Epidermal melanocyte (primary cell): Measurements from ENCODE around the gene LZTFL1.
"Not testable (repeated sequence)": the region's sequence is repeated elsewhere in the genome, so short reads cannot be mapped to it uniquely, and the experiment has no call there.

Experiments
- DNase-seq: peaks from one replicate; pipeline ENCODE4 v3.0.0; 2011; ENCODE audit warnings: low spot score; ENCODE audit not compliant: insufficient read length

LZTFL1 gene

DNA sequence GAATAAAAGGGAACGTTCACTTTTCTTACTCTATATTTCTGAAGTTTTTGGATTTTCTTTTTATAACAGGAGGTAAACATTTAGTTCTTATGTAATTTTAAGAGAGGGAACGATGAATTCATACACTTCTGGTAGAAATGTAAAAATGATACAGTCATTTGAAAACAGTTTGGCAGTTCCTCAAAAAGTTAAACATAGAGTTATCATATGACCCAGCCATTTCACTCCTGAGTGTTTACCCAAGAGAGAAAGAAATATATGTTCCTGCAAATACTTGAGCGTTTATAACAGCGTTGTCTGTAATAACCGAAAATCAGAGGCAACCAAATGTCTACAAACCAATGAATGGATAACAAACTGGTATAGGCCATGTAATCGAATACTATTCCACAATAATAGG lies 23.6 kb upstream of the LZTFL1 start:
- no peak for DNase-seq

DNA sequence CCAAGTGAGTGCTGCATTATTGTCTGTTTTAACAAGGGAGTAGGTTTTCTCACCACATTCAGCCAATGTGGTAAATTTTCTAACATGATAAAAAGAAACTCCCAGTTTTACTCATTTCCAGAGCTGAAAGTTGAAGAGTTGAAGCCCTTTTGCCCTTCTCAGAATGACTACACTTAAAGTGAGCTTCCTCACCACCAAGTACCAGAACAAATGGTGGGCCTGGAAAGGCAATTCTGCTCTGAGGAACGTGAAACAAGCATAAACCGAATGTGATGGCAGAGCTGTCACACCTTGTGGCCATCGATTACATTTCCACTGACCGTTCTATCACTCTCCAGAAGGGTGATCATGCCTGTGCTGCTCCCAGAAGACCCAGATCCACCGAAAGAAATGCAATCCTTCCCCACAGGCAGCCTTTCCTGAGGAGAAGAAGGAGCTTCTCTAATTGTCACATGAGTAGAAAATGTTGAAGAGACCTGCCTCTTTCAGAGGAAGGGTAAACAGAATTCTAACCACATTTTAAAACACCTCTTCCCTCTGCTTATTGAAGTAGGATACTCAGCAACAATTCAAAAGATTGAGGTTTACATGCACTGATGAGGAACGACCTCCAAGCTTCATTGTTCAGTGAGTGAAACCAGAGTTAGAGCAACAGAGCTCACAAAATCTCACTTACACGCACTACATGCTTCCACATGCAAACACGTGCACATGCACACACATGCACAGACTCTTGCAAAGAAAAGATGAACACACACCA lies 23.0 kb upstream of the LZTFL1 start:
- DNase-seq: no peak

DNA sequence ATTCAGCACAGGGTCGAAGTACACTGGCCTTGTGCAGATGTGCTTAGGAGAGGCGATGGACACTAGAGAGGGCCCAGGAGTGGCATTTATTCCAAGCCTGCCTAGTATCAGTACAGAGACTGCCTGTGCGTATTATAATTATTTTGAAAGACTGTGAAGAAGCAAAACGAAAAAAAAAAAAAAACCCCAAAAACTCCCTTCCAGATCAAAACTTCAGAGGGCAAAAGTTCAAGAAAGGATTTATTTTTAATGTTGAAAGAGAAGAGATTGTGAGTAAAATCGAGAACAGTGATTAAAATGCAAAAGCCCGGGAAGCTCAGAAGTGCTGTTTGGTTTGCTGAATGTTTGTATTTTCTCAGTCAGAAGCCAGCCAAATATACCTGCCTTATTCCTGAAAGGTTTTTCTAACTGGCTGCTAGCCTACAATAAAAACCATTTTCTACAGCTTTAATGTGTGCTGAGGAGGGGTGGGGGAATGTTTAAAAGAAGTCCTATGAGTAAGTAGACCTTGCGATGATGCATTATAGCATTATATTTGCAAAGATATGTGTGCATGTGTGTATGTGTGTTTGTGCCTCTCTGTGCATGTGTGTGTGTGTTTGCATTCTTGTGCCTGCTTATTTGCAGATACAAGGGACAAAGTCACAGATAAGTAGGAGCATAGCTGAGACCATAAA lies 19.3 kb upstream of the LZTFL1 start:
- no peak for DNase-seq

DNA sequence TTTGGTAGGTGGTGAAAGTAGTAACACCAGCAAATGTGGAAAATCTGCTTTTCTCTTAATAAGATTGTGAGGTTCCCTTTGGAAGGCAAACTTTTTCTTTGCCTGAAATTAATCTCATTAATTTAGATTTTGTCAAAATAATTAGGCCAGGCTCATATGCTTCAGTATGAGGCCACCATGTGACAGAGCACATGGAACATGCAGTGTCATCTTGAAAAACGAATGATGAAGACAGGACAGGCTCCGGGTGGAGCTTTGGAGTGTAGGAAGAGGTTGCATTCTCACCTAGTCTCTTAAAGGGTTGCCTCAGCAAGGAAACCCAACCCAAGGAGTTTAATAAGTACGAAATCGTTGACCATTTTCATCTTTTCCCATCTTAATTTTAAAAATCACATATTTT lies 18.6 kb upstream of the LZTFL1 start:
- DNase-seq: no peak

DNA sequence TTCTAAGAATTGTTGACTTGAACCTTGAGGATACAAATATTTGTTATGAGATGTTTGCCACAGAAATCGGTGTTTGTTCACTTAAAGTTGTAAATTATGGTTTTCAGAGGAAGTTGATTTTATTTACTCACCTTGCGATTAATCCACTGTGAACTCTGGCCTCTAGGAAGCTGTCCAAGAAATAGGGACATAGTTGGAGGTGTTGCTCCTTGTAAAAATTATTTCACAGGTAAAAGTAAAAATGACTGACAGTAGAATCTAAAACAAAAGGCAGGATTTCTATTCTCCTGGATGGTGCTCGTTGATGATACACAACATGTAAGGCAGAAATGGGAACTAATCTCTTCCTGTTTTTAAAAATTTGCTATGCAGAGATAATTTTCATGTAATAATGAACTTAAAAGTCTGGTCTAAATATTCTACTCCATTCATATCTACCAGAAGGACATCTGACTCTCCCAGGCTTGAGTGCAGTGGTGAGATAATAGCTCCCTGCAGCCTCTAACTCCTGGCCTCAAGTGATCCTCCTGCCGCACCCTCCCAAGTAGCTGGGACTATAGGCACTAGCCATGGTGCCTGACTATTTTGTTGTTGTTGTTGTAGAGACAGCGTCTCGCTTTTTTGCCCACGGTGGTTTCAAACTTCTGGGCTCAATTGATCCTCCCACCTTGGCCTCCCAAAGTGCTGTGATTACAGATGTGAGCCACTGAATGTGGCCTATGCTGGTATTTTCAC lies 17.1 kb upstream of the LZTFL1 start:
- DNase-seq: no peak

DNA sequence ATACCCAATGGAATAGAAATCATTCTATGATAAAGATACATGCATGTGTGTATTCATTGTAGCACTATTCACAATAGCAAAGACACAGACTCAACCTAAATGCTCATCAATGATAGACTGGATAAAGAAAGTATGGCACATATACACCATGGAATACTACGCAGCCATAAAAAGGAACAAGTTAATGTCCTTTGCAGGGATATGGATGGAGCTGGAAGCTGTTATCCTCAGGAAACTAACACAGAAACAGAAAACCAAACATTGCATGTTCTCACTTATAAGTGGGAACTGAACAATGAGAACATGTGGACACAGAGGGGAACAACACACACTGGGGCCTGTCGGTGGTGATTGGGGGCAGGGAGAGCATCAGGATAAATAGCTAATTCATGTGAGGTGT lies 15.1 kb upstream of the LZTFL1 start:
- DNase-seq: not testable (repeated sequence)

DNA sequence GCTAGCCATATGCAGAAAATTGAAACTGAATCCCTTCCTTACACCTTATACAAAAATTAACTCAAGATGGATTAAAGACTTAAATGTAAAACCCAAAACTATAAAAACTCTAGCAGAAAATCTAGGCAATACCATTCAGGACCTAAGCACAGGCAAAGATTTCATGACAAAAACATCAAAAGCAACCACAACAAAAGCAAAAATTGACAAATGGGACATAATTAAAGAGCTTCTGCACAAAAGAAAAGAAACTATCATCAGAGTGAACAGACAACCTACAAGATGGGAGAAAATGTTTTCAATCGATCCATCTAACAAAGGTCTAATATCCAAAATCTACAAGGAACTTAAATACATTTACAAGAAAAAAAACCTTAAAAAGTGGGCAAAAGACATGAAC lies 14.4 kb upstream of the LZTFL1 start:
- not testable (repeated sequence) for DNase-seq

DNA sequence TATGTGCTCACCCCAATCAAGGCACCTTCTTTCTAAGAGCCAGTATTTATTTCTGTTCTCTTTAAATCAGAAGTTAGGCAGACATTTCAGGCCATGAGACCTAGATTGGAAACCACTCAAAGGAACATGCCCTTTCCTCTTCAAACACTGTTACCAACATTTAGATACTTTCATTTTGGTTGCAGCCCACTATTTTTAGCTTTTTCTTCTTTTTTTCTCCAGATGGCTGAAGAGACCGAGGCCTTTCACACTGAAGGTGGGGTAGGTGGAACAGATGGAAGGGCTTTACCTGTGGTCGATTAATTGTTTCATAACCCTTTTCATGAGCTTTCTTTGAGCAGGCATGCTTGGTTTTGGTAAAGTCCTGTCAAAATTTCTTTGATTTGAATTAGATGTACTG lies 10.9 kb upstream of the LZTFL1 start:
- DNase-seq: no peak

DNA sequence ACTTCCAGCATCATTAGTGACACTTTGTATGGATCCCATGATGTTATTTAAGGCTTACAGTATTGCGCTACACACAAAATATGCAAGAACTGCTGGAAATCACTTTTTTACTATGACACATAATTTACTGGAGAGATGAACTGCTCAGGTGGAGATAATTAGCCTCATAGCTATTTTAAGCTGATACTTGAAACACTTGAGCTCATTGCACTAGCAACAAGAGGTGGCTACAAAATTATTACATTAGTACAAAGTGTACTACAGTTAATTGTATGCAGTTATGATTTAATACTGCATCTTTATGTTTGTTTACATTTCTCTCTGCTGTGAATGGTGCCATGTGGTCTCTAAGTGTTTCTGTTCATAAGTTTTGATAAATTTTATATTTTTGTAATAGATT lies 6.5 kb upstream of the LZTFL1 start:
- no peak for DNase-seq

DNA sequence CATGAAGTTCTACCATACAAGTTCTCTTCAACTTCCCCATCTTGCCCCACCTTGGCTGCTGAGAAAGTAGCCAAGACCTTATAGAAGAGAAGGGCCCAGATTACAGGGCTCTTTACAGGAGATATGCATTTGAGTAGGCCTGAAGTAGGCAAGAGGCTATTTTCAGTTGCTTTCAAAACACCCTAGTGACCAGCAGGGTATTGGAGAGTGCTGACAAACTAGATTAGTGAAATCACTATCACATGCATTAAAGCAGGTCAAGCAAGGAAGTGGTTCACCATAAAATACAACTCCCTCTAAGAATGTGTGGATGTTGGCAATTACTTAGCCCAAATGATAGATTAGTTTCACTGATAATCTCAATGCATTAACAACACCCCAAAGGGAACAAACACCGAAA lies 2.7 kb upstream of the LZTFL1 start:
- no peak for DNase-seq

DNA sequence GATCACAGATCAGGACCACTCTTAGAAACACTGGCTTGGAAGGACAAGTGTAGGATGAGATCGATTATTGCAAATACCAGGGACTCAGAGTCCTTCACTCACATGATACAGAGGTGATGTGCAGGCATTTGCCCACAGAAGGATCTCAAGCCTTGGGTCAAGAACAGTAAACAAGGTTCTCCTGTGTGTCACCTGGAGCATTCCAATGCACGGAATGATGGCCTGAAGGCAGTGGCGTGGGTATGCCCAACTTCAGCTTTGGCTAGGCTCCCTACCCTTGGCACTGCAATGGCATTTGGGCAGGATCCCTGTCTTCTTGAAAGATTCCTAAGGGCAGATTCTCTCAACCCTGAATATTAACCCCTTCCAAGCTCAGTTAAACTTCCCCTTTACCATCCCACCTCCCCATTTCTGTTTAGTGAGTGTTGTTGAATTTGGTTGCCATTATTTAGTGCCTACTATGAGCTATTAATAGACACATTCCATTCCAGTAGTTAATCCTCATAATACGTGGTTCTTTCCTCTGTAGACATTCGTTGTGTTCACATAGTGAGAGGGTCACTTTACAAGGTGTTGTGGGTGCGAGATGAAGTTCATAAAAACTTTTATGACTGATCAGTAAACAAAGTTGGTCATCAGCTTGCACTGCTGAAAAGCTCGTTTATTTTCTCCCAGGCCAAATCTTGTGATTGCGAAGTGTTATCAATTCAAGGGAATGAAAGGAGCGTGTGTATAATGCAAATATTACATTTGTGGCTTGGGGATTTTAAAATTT lies 1.1 kb upstream of the LZTFL1 start:
- no peak for DNase-seq

DNA sequence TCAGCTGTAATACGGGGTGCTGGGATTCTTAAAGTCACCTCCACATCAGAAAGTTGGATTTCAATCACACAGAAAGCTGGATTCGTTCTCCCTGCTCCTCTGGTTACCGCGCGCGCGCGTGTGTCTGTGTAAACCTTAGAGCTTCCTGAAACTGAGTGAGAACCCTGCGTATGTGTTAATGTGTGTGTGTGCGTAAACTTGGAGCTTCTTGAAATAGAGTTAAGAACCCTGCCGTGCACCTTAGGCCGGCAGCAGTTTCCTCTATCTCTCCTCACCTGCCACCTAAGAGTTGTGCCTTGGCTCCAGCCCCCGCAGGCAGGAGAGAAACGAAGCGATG lies 531 bp downstream of the LZTFL1 start:
- no peak for DNase-seq

DNA sequence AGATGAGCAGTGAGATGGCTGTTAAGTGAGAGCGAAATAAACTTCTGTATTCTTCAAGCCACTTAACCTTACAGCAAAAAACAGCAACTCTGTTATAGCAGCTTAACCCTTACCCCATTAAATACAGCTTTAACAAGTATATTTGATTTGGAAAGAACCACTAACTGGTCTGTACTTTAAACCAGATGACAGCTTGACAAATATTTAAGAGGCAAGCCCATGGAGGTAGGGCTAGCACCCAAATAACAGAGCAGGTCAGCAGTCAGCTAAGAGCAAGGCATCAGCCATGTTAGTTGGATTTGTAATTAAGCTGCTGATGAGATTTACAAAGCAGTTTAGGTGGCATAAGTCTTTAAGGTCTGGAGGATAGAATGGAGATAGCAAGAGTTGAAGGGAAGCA lies 3.5 kb downstream of the LZTFL1 start:
- no peak for DNase-seq

DNA sequence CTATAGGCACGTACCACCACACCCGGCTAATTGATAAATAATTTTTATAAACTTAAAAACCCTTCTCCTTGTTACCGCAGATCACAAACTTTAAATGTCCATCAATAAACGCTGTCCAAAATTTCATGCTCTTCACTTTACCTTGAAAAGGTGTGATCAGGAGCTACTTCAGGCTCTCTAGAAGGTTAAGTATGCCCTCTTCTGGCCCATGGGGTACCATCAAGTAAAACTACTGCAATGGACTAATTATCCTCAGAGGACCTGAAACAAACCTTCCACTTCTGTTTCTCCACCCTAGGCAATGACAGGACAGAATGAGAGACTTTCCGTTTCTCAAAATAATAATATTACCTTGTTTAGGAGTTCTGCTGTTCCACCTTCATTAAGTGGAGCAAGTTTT lies 9.2 kb downstream of the LZTFL1 start:
- no peak for DNase-seq

DNA sequence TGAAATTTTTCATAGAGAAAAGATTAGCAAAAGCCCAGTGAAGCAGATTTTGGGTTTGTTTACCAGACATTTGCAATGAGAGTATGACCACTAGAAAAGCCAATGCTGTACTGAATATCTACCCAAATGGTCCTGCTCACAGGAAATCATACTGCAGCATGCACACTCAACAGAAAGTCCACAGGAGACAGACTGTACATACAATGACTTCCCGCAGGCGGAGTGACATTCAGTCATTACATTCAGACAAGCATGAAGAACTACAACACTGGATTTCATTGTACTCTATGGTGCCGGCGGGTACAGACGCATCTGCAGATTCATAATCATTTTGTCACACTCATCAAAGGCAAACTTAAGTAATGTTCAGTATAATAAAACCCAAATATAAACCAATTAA lies 11.8 kb downstream of the LZTFL1 start:
- DNase-seq: no peak

DNA sequence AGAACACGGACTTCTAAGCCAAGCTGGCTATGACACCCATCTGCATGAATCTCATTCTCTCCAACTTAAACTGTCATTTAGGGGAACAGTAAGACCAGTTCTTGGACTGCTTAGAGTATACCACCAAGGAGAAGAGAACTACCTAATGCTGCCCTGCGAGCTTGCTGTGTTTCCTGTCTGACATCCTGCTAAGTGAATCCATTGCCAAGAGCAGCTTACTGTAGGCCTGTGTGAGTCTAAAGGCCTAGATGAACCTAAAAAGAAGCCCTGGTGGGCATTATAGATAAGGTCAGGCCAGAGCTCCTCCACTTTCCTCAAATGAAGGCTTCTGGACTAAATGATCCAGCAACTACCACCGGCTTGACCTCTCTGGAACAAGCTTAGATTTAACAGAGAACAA lies 15.0 kb downstream of the LZTFL1 start:
- DNase-seq: no peak

DNA sequence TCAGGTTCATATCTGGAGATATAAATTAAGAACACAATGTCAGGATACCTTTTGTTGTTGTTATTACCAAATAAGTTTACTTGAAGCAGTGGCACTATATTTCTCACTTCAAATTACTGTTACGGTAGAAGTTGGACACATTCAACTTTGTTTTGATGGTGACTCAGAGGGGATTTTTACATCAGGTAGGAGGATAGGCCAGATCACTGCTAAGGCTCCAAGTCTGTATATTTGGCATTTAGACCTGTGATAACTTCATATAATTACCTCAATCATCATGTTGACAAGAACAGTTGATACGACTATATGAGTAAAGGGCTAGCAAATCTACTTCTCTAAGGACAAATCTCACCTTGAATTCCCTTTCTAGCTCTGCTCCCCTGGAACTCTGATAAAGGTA lies 15.6 kb downstream of the LZTFL1 start:
- DNase-seq: no peak

DNA sequence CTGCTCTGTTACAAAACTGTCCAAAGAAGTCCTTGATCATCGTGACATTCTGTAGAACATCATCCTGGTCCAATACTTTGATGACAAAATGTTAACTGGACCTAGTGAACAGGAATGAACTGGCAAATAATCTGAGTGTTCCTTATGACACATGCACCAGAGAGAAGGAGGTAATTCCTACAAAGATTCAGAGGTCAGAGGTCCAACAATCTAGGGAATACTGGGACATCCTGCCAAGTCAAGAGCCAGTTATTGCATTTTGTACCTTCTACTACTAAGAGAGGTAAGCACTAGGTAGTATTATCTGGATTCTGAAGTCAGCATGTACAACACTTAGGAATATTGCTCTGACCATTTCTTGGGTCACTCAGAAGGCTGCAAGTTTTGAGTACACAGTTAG lies 20.8 kb downstream of the LZTFL1 start:
- DNase-seq: no peak

DNA sequence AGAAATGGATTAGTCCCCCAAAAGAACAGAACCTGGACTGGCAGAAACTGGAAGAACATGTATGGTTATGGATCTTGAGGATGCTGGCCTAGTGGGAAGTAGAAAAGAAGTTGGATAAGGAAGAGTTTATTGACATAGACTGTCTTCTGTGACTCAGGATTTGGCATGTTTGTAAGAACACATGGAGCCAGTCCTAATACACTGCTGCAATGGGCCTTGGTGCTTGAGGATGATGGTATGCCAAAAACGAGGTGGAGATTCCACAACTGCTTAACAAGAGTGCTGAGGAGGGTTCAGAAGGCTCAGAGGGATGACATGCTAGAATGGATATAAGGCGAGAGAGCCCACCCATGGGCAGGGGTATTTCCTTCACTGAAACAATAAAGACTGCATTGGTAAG lies 22.4 kb downstream of the LZTFL1 start:
- no peak for DNase-seq

DNA sequence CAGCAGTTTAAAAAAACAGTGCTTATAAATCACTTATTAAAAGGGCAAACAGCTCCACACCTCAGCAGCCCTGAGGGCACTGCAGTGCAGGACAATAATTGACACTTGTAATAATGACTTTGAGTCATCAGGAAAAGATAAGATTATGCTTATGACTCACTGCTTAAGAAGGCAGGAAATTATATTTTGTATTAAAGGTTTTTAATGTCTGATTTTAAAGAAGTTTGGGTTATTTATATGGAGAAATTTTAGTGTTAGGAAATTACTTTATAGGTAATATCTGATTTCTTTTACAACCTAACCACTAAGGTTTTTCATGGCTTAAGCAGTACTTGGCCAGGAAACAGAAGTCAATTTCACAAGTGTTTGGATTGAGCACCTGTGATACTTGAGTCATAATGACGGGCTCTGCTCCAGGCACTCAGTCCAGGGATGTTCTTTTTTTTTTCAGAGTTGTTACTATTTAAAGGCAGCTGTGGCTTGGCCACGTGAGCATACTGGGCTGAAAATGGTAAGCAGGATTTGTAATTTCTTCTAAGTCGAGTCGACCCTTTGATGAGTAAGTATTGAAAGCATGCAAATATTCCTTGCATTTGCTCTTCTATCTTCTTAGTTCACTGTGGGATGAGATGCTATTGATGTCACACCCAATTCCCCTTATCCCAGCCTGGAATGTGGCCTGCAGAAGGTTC lies 23.9 kb downstream of the LZTFL1 start:
- DNase-seq: no peak

DNA sequence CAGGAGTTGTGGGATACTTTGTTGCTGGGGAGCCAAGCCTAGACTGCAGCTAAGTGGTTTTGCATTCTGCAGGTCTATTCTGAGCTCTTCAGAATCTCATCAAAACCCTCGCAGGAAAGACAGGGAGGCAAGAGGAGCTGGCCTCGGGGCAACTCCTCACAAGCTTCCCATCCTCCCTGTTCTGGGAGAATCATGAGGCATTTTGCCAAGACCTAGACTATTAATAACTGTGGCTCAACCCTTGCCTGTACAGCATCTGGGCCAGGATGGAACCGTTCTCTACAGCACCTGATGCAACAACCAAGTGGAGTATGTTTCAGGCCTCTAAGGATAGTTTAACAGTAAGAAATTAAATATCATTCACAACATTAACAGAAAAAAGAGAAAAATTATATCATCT lies 25.4 kb downstream of the LZTFL1 start:
- no peak for DNase-seq
